K562 (cell line): ENCODE measurements around the gene CUTA. TPM values are rescaled to one million over a fixed set of nuclear protein-coding genes. Genes with fewer than 3 reads are reported as not detected.

ENCODE experiments used
- ATAC-seq: fragments of 200-7000 bp; cut with Tn5 transposase; 3 replicates; pipeline ENCODE4 v1.9.1; 2020; ENCODE audit warnings: moderate library complexity
- BruUV-seq: library from RNA; stranded (reverse); fragments of 400-500 nt; replicated peaks from 2 replicates; lab custom pipeline; 2021; lab: Mats Ljungman, UMichigan
- CTCF ChIA-PET: fragments of 300-600 bp; formaldehyde crosslinking; extraction: SDS; loops from one replicate; lab custom pipeline; 2021; ENCODE audit warnings: low intra/inter-chr PET ratio; lab: Yijun Ruan, JAX
- POLR2A ChIA-PET: fragments of 300-600, 350-650 bp; sonication (Branson Sonifier 250); formaldehyde crosslinking; extraction: SDS; loops from one replicate; lab custom pipeline; 2021; ENCODE audit warnings: antibody characterized with exemption, inconsistent platforms; lab: Yijun Ruan, JAX
- DNase-seq, 4 experiments: peaks; one replicate each; pipeline versions ENCODE4 v3.0.0 to v3.0.0-alpha.2; 2011 to 2018; ENCODE audit warnings: low spot score in 3 of 4, mixed read lengths in 3 of 4; ENCODE audit errors: extremely low read depth in 1 of 4
- FAIRE-seq: peaks from 2 replicates; lab custom pipeline; 2011; peaks lifted over from hg19 to GRCh38; lab: Jason Lieb, UNC
- H2AFZ ChIP-seq: 2 replicates; pipeline ENCODE4 v1.6.0; 2011; ENCODE audit warnings: low read depth, low read length, control low read depth, inconsistent platforms
- H3K27ac ChIP-seq: fragments of 200-600 bp; 3 replicates; pipeline ENCODE4 v1.8.0; 2011; ENCODE audit warnings: low read depth, mild to moderate bottlenecking, control low read depth, inconsistent platforms, low read length, moderate library complexity, mixed read lengths; ENCODE audit errors: extremely low read depth
- H3K27me3 ChIP-seq, 2 experiments: fragments of 300-600 bp in 1 of 2; 2 replicates in 1 of 2; 3 replicates in 1 of 2; pipeline versions ENCODE4 v1.6.0 to v1.8.0; 2011; ENCODE audit warnings: inconsistent platforms in 2 of 2, low read length in 2 of 2, mild to moderate bottlenecking in 1 of 2, mixed read lengths in 1 of 2, moderate library complexity in 1 of 2; ENCODE audit not compliant: control insufficient read depth in 2 of 2, insufficient read depth in 2 of 2
- H3K36me3 ChIP-seq: fragments of 300-600 bp; 3 replicates; pipeline ENCODE4 v1.8.0; 2011; ENCODE audit warnings: mild to moderate bottlenecking, low read length, inconsistent platforms; ENCODE audit not compliant: control insufficient read depth, insufficient read depth
- H3K4me1 ChIP-seq, 2 experiments: fragments of 200-600 bp in 1 of 2; replicated peaks in 1 of 2; 2 replicates in 1 of 2; 3 replicates in 1 of 2; pipeline versions ENCODE4 v1.5.1 to v1.8.0; 2011; ENCODE audit warnings: inconsistent platforms in 2 of 2, low read length in 2 of 2, mild to moderate bottlenecking in 1 of 2, mixed read lengths in 1 of 2, moderate library complexity in 1 of 2; ENCODE audit not compliant: control insufficient read depth in 2 of 2, insufficient read depth in 2 of 2
- H3K4me2 ChIP-seq: 2 replicates; pipeline ENCODE4 v1.6.1; 2011; ENCODE audit warnings: low read length, control low read depth, inconsistent platforms, mixed read lengths; ENCODE audit not compliant: insufficient read depth
- H3K4me3 ChIP-seq: fragments of 200-600 bp; sonication (generic), shearing (Covaris generic); 2 replicates; pipeline ENCODE4 v1.5.1; 2016; ENCODE audit warnings: control low read depth, inconsistent platforms
- H3K79me2 ChIP-seq: fragments of 200-600 bp; 3 replicates; pipeline ENCODE4 v1.8.0; 2011; ENCODE audit warnings: low read length, inconsistent platforms; ENCODE audit not compliant: control insufficient read depth, insufficient read depth
- H3K9ac ChIP-seq, 2 experiments: 2 replicates each; pipeline versions ENCODE4 v1.6.0 to v1.6.1; 2011; ENCODE audit warnings: low read depth in 2 of 2, low read length in 2 of 2, control low read depth in 1 of 2, inconsistent platforms in 1 of 2, mild to moderate bottlenecking in 1 of 2, mixed read lengths in 1 of 2; ENCODE audit not compliant: insufficient read depth in 1 of 2
- H3K9me1 ChIP-seq: one replicate; pipeline ENCODE4 v1.6.0; 2011; ENCODE audit warnings: inconsistent platforms, mild to moderate bottlenecking, low read length, moderate library complexity; ENCODE audit not compliant: control insufficient read depth, insufficient read depth
- H3K9me3 ChIP-seq: replicated peaks from 2 replicates; pipeline ENCODE4 v1.5.1; 2011; ENCODE audit warnings: low read depth, low read length, inconsistent platforms; ENCODE audit not compliant: control insufficient read depth, insufficient read depth
- H4K20me1 ChIP-seq: replicated peaks from 2 replicates; pipeline ENCODE4 v1.6.1; 2011; ENCODE audit warnings: low read length, inconsistent platforms, mixed read lengths; ENCODE audit not compliant: control insufficient read depth, insufficient read depth
- DEAF1 ChIP-seq: fragments of 450-650 bp; formaldehyde crosslinking; IDR thresholded peaks from 2 replicates; pipeline ENCODE4 v1.4.0; 2020; ENCODE audit warnings: mild to moderate bottlenecking, moderate library complexity
- GTF2F1 ChIP-seq: IDR thresholded peaks from 2 replicates; pipeline ENCODE4 v1.6.1; 2011; ENCODE audit warnings: low read depth, low read length, improper control_type of control experiment
- NCOA1 ChIP-seq: fragments of 450-650 bp; IDR thresholded peaks from 2 replicates; pipeline ENCODE4 v1.6.1; 2016; ENCODE audit warnings: low read depth
- RFX5 ChIP-seq: IDR thresholded peaks from 2 replicates; pipeline ENCODE4 v1.6.1; 2011; ENCODE audit warnings: low read depth, mild to moderate bottlenecking, improper control_type of control experiment, low read length
- WGBS: fragments of 100-300 bp; shearing (Covaris generic); methylation state at CpG from one replicate; pipeline ENCODE4 v1.1.6; 2016; ENCODE audit warnings: low coverage, mixed read lengths; ENCODE audit not compliant: insufficient coverage; ENCODE audit errors: missing lambda C conversion rate; 5-methylcytosine and 5-hydroxymethylcytosine counted together
- in situ Hi-C: fragments of 300-500 bp; cut with MboI; formaldehyde crosslinking; loops from 4 replicates; pipeline ENCODE4 v1.15.0; 2018; ENCODE audit warnings: inconsistent platforms, mixed read lengths
- intact Hi-C: fragments of 100-400 bp; cut with micrococcal nuclease; formaldehyde crosslinking; loops from 2 replicates; pipeline ENCODE4 v1.14.2; 2022
- polyA plus RNA-seq, 8 experiments: library from polyadenylated mRNA; depleted of rRNA in 4 of 8; stranded (reverse) in 5 of 8; unstranded in 3 of 8; fragments of >200 nt; fragmentation: Nextera tagmentation in 2 of 8; fragmentation: Illumina TruSeq in 1 of 8; extraction: Ambion mirVana in 2 of 8; extraction: Trizol in 1 of 8; gene quantifications; 2 replicates each; pipeline versions ENCODE4 v1.2.1 to v1.2.3, GENCODE V29; 2011 to 2014; ENCODE audit warnings: inconsistent platforms in 1 of 8, missing spikeins in 1 of 8
- total RNA-seq, 7 experiments: library from RNA; depleted of rRNA in 6 of 7; stranded (reverse); fragments of >200 nt in 6 of 7; fragmentation: Illumina TruSeq in 2 of 7; extraction: Trizol in 2 of 7; gene quantifications; 2 replicates each; pipeline versions ENCODE4 v1.2.1 to v1.2.3, GENCODE V29; 2011 to 2021; ENCODE audit warnings: low replicate concordance in 1 of 7

CUTA gene
- total and polyA plus RNA-seq, 9 of the 15 experiments (the other 6 are each of a cell fraction or from before 2014, with no cell fraction given), result 166 to 682 (median 310) TPM

DNA sequence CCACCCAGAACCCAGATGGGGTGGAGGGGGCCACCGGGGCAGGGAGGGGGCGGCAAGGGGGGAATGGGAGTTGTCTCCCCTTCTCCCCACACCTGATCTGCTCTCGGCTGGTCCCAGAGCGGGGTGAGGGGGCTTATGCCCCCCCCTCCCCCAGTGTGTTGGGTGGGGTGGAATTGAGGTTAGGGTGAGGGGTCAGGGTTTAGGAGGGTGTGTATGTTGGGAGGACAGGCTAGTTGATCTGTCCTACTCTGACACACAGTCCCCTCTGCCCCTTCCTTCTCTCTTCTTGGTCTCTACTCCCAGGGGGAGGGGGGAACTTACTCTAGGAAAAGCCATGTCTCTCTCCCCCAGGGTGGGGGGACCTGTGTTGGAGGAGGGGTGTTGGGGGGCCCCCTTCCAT, 34.6 kb upstream of the CUTA start:
- H3K4me2 ChIP-seq, result 0 out of 2 replicates have a peak overlapping the region, but pooled peaks have one; percentile 94
- intact Hi-C loops, result no loop called here

More for the DNA sequence above, 34.6 kb upstream of the CUTA start:
- H3K4me1 ChIP-seq, result peaks cover 6 to 20% of the 10 kb centered on the region in 2 experiments; a peak in 4 of 5 replicates
- DNase-seq (no peak), ATAC-seq (no peak), FAIRE-seq (no peak)
- H2AFZ ChIP-seq, result no peak overlapping the region
- 83% methylated on average over 1 of the region's 4 CpGs for WGBS
- H3K4me3 ChIP-seq, result 0 out of 2 replicates have a peak overlapping the region, but pooled peaks have one; percentile 6
- no peaks in the 10 kb centered on the region for H3K9me3 ChIP-seq
- H4K20me1 ChIP-seq, result no peaks in the 10 kb centered on the region
- 0 out of 4 replicates have a peak overlapping the region, but pooled peaks of 1 of the 2 experiments have one; percentile 15 for H3K9ac ChIP-seq
- in situ Hi-C loops, result no loop called here
- no peaks in the 10 kb centered on the region for H3K27me3 ChIP-seq
- TF ChIP-seq GTF2F1 (no peak), RFX5 (no peak), DEAF1 (CRISPR knock-in tag) (no peak), NCOA1 (no peak)
- POLR2A ChIA-PET, result no interaction called here
- BruUV-seq, result no TSS peak
- H3K27ac ChIP-seq, result no peak overlapping the region
- peaks cover 53% of the 10 kb centered on the region for H3K36me3 ChIP-seq
- peaks cover 35% of the 10 kb centered on the region for H3K79me2 ChIP-seq
- no peaks in the 10 kb centered on the region for H3K9me1 ChIP-seq
- CTCF ChIA-PET, result no interaction called here
